Ishikawa (cell line): ENCODE measurements around the gene PCDHA8.

Experiments used
- CEBPB ChIP-seq: IDR thresholded peaks from 2 replicates; pipeline ENCODE4 v1.6.1; 2012
- CREB1 ChIP-seq: IDR thresholded peaks from 2 replicates; pipeline ENCODE4 v1.6.1; 2012; ENCODE audit warnings: low read depth
- EGR1 ChIP-seq: IDR thresholded peaks from 2 replicates; pipeline ENCODE4 v1.6.1; 2012
- EP300 ChIP-seq: IDR thresholded peaks from 2 replicates; pipeline ENCODE4 v1.6.1; 2012; ENCODE audit warnings: borderline replicate concordance
- FOXM1 ChIP-seq: IDR thresholded peaks from 2 replicates; pipeline ENCODE4 v1.6.1; 2012; ENCODE audit warnings: low read depth, borderline replicate concordance
- NFIC ChIP-seq: IDR thresholded peaks from 2 replicates; pipeline ENCODE4 v1.6.1; 2012
- RAD21 ChIP-seq: IDR thresholded peaks from 2 replicates; pipeline ENCODE4 v1.6.1; 2012; ENCODE audit warnings: low read depth
- TCF12 ChIP-seq: IDR thresholded peaks from 2 replicates; pipeline ENCODE4 v1.6.1; 2012; ENCODE audit warnings: low read depth
- TEAD4 ChIP-seq: IDR thresholded peaks from 2 replicates; pipeline ENCODE4 v1.6.1; 2012
- YY1 ChIP-seq: IDR thresholded peaks from 2 replicates; pipeline ENCODE4 v1.6.1; 2012; ENCODE audit warnings: low read depth
- ZBTB7A ChIP-seq: IDR thresholded peaks from 2 replicates; pipeline ENCODE4 v1.6.1; 2012; ENCODE audit warnings: low read depth
- TF ChIP-seq, protein P1 (sequence below): IDR thresholded peaks from 2 replicates; pipeline ENCODE4 v1.6.1; 2012
- TF ChIP-seq, protein P2 (sequence below): IDR thresholded peaks from 2 replicates; pipeline ENCODE4 v1.6.1; 2012
- TF ChIP-seq, protein P3 (sequence below): IDR thresholded peaks from 2 replicates; pipeline ENCODE4 v1.6.1; 2012; ENCODE audit warnings: low read depth, mild to moderate bottlenecking

Gene PCDHA8

DNA sequence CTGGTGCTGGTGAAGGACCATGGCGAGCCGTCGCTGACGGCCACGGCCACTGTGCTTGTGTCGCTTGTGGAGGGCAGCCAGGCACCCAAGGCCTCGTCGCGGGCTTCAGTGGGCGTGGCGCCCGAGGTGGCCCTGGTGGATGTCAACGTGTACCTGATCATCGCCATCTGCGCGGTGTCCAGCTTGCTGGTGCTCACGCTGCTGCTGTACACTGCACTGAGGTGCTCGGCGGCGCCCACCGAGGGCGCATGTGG lies 16.9 kb downstream of the PCDHA8 start:
- no peak for TF ChIP-seq YY1
- no peak for TF ChIP-seq EP300
- no peak for TF ChIP-seq NFIC
- TF ChIP-seq EGR1 = no peak

DNA sequence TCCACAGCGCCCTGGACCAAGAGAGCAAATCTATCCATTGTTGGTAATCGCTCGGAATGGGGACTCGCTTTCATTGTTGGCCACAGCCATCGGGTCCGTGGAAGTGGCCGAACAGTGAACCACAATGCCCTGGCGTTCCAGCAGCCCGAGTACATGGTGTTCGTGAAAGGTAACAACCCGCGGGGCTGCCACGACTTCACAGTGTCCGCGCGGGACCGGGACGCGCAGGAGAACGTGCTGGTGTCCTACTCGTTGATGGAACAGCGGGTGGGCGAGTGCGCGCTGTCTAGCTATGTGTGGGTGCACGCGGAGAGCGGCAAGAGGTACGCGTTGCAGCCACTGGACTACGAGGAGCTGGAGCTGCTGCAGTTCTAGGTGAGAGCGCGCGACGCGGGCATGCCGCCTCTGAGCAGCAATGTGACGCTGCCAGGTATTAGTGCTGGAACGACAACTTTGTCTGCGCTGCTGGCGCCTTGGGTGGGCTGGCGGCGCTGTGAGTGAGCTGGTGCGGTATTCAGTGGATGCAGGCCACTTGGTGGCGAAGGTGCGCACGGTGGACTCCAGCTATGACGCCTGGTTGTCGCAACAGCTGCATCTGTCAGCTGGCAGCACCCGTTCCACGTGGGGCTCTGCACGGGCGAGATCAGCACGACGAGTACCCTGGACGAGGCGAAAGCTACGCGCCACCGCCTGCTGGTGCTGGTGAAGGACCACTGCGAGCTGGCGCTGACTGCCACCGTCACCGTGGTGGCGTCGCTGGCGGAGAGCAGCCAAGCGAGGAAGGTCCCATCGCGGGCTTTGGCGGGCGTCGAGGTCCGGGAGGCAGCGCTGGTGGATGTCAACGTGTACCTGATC lies 21.7 kb downstream of the PCDHA8 start:
- TF ChIP-seq, protein P1, sequence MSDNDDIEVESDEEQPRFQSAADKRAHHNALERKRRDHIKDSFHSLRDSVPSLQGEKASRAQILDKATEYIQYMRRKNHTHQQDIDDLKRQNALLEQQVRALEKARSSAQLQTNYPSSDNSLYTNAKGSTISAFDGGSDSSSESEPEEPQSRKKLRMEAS = no peak
- TF ChIP-seq CEBPB = no peak
- no peak for TF ChIP-seq YY1
- no peak for TF ChIP-seq NFIC
- no peak for TF ChIP-seq TEAD4
- TF ChIP-seq FOXM1 = no peak

DNA sequence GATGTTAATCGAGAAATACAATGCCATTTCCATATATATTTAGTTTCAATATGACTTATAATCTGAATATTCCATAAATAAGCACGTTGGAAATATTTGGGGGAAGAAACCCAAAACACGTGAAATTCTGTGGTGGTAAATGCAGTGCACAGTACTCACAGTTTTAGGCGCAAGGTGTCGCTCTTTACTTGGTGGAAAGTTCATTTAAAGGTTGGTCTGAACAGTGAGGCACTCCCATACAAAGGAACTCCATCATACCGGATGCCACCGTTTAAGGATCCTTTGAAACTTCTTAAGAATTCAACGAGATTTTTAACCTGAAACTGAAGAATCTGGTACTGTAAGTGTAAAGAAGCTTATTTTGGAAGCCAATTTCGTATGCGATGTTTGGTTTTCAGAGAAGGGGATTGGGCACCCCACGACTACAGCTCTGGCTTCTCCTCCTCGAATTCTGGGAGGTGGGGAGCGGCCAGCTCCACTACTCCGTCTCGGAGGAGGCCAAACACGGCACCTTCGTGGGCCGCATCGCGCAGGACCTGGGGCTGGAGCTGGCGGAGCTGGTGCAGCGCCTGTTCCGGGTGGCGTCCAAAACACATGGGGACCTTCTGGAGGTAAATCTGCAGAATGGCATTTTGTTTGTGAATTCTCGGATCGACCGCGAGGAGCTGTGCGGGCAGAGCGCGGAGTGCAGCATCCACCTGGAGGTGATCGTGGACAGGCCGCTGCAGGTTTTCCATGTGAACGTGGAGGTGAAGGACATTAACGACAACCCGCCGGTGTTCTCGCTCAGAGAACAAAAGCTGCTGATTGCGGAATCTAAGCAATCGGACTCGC lies 28.0 kb downstream of the PCDHA8 start, which contains the start of gene PCDHA11:
TSS of gene PCDHA11 (plus strand) at position 237 of the 834 bp plus-strand sequence. CDS start at position 384, 147 bp downstream.
- TF ChIP-seq, protein P2, sequence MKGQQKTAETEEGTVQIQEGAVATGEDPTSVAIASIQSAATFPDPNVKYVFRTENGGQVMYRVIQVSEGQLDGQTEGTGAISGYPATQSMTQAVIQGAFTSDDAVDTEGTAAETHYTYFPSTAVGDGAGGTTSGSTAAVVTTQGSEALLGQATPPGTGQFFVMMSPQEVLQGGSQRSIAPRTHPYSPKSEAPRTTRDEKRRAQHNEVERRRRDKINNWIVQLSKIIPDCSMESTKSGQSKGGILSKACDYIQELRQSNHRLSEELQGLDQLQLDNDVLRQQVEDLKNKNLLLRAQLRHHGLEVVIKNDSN = no peak
- peak; percentile 44 for TF ChIP-seq RAD21

DNA sequence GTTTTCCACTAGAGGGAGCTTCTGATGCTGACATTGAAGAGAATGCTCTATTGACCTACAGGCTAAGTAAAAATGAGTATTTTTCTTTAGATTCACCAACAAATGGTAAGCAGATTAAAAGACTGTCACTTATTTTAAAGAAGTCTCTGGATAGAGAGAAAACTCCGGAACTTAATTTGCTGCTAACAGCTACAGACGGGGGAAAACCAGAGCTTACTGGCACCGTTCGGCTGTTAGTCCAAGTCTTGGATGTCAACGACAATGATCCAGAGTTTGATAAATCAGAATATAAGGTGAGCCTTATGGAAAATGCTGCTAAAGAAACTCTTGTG lies 28.5 kb downstream of the PCDHA8 start:
- no peak for TF ChIP-seq EP300
- no peak for TF ChIP-seq ZBTB7A
- no peak for TF ChIP-seq CEBPB
- TF ChIP-seq FOXM1 = no peak
- TF ChIP-seq, protein P2 = no peak
- TF ChIP-seq TEAD4 = no peak
- TF ChIP-seq CREB1 = no peak
- TF ChIP-seq, protein P1 = no peak
- no peak for TF ChIP-seq RAD21
- TF ChIP-seq, protein P3, sequence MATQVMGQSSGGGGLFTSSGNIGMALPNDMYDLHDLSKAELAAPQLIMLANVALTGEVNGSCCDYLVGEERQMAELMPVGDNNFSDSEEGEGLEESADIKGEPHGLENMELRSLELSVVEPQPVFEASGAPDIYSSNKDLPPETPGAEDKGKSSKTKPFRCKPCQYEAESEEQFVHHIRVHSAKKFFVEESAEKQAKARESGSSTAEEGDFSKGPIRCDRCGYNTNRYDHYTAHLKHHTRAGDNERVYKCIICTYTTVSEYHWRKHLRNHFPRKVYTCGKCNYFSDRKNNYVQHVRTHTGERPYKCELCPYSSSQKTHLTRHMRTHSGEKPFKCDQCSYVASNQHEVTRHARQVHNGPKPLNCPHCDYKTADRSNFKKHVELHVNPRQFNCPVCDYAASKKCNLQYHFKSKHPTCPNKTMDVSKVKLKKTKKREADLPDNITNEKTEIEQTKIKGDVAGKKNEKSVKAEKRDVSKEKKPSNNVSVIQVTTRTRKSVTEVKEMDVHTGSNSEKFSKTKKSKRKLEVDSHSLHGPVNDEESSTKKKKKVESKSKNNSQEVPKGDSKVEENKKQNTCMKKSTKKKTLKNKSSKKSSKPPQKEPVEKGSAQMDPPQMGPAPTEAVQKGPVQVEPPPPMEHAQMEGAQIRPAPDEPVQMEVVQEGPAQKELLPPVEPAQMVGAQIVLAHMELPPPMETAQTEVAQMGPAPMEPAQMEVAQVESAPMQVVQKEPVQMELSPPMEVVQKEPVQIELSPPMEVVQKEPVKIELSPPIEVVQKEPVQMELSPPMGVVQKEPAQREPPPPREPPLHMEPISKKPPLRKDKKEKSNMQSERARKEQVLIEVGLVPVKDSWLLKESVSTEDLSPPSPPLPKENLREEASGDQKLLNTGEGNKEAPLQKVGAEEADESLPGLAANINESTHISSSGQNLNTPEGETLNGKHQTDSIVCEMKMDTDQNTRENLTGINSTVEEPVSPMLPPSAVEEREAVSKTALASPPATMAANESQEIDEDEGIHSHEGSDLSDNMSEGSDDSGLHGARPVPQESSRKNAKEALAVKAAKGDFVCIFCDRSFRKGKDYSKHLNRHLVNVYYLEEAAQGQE = no peak
- TF ChIP-seq TCF12 = no peak

DNA sequence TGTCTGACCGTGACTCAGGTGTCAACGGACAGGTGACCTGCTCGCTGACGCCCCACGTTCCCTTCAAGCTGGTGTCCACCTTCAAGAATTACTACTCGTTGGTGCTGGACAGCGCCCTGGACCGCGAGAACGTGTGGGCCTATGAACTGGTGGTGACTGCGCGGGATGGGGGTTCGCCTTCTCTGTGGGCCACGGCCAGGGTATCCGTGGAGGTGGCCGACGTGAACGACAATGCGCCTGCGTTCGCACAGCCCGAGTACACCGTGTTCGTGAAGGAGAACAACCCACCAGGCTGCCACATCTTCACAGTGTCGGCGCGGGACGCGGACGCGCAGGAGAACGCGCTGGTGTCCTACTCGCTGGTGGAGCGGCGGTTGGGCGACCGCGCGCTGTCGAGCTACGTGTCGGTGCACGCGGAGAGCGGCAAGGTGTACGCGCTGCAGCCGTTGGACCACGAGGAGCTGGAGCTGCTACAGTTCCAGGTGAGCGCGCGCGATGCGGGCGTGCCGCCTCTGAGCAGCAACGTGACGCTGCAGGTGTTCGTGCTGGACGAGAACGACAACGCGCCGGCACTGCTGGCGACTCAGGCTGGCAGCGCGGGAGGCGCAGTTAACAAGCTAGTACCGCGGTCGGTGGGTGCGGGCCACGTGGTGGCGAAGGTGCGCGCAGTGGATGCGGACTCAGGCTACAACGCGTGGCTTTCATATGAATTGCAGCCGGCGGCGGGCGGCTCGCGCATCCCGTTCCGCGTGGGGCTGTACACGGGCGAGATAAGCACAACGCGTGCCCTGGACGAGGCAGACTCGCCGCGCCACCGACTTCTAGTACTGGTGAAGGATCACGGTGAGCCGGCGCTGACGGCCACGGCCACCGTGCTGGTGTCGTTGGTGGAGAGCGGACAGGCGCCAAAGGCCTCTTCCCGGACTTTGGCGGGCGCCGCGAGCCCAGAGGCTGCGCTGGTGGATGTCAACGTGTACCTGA lies 29.5 kb downstream of the PCDHA8 start:
- TF ChIP-seq, protein P3 = peak; percentile 52; the same call in 1 of the 2 replicates
- no peak for TF ChIP-seq ZBTB7A
